Measurements from ENCODE around the gene ANKRD13B. TPM values are rescaled to one million over a fixed set of nuclear protein-coding genes. Genes with fewer than 3 reads are reported as not detected.

Gene ANKRD13B
- polyA plus RNA-seq, 1 donor, result 18.4 TPM

DNA sequence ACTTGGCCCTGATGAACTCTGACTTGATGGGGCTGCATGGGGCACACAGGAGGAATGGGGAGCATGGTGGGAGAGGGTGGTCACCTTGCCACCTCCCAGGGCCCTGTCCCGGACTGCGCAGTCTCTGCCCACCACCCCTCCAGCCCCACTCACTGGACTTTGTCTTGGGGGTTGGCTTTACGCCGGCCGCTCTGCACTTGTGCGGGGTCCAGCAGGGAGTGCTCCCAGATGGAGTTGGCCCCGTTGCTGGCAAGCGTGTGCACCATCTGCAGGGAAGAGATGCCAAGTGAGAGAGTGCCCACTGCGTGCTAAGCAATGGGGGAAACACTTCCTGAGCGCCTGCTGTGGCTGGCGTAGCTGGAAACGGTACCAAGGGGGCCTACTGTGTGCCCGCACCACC is 10.2 kb upstream of the ANKRD13B start:
- DNase-seq, result no peak

DNA sequence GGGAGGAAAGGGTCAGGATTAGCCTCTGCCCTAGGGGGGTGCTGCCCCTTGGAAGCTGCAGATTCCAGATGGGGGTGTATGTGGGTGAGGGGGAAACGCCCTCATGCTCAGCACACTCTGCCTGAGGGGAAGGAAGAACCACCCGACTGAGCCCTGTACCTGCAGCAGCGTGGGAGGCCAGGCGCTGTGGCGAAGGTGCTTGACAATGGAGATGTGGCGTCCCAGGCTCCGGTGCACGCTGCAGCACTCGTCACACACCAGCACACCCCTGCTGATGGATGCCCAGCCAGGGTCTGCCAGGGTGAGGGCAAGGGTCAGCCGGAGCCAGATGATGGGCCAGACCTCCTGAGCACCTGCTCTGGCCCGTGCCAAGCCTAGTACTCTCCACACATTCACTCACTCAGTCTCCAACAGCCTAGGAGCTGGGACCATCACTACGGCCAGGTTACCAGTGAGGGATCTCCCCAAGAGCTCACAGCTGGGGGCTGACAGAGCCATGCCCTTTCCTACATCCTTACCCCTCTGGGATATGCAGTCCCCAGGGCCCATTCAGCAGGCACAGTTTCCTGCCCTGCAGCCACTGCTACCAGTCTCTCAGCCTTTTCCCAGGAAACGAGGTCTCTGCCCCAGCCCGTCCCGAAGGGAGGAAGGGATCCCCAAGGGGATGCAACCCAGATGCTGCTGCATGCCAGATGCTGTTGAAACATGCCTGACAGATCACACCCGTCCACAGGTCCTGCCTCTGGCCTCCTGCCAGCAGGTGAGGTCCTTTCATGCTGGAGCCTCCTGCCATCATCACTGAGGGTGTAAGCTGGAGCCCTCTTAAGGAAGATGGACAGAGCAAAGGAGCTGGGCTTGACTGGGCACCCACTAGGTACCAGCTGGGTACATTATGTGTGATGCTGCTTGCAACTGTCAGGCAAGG is 9.3 kb upstream of the ANKRD13B start:
- DNase-seq, result no peak

DNA sequence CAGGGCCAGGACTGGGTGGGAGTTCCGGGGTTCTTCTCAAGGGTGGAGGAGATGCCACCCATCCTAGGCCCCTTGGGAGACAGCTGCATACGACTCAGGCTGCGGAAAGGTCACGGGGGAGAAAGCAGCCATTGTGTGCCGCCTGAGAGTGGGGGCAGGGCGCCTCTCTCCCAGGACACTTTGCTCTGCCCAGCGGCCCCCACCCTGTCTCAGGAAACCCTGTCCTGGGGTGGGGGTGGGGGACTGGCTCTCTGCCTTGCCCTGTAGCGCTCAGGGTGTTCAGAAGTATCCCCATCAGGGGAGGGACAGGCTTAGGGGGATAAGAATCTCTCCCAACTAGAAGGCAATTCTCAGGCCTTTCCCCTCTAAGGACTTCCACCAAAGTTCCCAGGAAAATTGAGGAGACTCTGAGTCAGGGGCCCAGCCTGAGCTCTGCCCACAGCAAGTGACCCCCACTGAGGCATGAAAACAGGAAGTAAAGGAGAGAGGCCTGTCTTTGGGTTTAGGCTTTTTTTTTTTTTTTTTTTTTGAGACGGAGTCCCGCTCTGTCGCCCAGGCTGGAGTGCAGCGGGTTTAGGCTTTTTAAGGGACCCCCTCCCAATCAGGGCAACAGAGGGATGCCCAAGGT is 8.4 kb upstream of the ANKRD13B start:
- DNase-seq, result no peak

DNA sequence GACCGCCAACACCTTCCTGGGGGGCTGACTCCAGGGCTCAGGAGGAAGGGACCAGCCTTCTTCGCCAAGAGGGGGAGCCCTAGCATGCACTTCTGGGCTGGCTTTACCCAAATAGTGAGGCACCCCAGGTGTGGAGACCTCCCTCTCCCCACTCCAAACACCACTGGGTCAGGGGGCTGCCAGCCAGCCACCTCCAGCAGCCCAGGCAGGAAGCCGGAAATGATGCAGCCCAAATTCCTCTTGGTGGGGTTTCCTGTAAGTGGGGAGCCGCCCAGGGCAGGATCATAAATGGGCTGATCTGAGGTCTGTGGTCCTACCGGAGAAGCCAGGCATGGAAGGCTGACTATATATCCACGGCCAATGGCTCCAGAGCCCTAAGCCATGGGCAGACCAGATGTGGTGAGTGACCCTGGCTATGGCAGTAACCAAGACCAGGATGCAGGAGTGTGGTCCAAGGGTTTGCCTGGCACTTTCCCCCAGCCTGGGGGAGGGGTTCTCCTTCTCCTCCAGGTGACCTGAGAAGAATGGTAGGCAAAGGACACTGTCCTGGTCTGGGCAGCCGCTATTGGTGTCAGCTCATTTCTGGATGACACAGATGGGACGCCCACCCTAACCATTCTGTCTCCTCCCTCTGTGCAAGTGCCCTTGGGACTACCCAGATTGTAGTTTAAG is 7.7 kb upstream of the ANKRD13B start:
- no peak for DNase-seq

DNA sequence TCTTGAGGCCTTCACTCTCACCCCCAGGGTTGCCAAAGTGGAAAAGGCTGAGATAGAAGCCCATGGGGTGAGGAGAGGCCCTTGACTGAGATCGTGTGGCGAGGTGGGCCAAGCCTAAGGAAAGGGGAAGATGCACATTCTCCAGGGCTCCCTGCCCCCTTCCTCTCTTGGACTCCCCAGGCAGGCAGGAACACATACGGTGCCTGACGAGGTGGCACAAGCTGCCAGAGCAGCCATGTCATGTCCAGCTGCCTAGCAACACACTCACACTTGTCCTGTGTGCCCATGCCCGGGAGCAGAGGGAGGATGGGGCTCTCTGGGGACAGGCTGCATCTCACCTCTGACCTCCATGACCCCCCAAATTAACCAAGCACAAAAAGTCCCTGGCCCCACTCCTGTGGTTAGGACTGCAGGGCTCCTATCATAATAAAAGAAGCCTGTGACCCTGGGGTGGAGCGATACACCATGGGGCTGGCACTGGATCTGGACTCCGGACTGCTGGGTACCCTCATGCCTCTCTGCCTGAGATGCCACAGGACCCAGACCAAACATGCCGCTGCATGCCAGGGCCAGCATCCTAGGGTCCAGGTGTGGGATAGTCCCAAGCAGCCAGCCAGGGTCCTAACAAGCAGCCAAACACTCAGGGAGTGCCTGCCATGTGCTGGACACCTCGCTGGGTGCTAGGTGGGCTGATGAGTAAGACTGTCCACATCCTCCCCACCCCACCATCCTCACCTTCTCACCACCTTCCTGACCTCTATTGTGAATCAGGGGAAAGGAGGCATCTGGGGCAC is 6.1 kb upstream of the ANKRD13B start:
- no peak for DNase-seq

DNA sequence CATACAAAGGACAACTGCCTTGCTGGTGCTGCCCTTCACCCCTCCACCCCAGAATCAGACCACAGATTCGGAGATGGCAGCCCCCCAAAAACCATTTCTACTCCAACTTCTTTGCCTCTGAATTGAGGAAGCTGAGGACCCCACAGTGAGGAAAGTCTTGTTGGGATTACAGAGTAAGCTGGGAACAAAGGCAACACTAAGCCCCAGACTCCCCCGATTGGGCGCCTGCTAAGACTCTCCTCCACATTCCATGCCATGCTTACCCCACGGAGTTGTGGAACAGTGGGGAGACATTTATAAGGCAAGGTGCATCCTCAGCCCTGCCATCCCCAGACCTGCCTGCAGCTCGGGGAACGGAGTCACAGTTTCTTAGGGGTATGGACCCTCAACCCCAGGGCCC is 5.3 kb upstream of the ANKRD13B start:
- DNase-seq, result no peak

DNA sequence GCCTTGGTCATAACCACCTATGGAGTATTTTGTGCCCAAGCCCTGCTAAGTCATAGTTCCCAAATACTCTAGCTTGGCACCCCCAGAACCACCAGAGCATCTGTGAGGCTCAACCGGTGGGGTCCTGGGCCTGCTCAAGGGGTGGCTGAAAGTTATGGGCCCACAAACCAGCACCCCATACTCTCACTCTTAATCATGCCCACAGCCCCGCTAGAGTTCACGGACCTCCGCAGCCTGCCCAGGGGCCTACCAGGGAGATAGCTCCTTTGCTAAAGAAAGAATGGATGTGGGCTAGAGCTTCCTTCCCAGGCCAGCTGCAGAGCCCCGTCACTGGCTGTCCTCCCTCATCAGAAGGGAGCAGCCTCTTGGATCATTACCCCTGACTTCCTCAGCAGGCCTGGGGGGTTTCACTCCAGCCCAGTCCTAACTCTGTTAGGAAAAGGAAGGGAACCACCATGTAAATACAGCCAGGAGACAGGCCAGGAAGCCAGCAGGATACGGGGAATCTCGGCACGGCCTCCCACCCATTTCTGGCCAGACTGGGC is 4.8 kb upstream of the ANKRD13B start:
- DNase-seq, result no peak

DNA sequence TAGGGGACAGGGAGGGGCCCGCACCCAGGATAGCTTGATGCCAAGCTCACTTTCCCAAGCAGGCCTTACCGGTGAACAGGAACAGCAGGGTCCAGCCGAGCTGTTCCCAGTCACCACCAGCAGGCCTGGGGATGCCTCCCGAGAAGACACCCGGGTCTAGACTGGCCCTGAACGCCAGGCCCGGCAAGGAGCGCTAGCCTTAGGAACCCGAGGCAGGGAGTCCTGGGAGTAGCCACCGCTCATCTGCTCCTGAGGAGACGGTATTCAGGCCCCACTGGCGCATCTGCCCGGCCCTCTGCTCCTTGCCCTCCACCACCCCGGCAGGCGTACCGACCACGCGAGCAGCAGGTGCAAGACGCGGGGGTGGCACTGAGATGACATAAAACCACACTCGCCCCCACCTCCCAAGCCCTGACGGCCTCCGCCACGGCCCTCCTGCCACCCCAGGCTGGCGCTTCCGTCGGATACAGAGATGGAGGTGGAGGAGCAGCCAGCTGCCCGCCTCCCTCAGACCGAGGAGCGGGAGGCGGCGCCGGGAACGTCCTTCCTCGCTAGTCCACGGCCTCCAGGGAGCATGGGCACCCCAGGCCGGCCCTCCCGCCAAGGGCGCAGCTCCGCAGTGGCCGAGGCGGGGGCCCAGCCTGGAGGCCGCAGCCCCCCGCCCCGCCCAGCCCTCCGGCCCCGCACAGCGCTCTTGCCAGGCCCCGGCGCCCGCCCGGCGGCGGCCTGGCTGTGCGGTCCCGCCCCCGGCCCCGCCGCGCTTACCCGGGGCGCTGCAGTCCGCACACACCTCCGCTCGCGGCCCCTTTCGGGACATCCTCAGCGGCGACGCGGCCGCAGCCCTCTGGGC is 4.1 kb upstream of the ANKRD13B start:
- DNase-seq, result no peak

DNA sequence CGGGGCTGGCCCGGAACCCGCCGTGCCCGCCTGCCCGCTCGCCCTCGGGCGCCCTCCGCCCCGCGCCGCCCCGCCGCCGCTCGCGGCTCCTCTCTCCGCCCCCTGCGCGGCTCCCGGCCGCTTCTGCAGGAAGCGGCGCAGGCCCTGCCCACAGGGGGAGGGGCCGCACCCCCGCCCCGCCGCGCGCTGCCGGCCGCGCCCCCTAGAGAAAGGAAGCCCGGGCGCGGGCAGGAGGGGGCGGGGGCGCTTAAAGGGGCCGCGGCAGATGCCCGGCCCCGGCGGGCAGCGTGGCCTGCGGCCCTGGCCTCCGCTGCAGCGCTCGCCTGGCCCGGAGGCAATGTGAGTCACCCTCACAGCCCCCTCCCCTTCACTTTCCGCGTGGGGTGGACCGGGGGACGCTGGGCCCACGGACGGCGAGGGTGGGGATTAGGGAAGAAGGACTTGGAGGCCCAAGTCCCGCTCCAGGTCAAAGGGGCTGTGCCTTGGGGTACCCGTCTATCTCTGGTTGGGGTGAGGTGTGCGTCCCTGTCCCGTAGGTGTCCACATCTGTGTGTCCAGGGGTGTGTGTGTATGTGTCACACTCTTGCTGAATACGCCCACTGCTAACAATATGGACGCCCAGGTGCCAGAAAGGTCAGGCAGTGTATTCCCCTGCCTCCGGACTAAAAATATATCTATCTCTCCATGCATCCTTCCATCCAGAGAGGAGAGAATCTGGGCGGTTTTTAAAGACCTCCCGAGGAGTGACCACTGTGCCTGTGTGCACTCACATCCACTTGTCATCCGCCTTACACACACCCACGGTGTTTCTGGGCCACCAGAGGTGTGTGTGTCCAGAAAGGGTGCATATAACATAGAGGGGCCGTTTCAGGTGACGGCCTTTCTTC is 3.2 kb upstream of the ANKRD13B start, which contains the start of gene GIT1:
TSS of gene GIT1 (minus strand) at position 125 of the 887 bp plus-strand sequence. CDS start 270 bp downstream, outside the sequence.
- peak; percentile 92 for DNase-seq

DNA sequence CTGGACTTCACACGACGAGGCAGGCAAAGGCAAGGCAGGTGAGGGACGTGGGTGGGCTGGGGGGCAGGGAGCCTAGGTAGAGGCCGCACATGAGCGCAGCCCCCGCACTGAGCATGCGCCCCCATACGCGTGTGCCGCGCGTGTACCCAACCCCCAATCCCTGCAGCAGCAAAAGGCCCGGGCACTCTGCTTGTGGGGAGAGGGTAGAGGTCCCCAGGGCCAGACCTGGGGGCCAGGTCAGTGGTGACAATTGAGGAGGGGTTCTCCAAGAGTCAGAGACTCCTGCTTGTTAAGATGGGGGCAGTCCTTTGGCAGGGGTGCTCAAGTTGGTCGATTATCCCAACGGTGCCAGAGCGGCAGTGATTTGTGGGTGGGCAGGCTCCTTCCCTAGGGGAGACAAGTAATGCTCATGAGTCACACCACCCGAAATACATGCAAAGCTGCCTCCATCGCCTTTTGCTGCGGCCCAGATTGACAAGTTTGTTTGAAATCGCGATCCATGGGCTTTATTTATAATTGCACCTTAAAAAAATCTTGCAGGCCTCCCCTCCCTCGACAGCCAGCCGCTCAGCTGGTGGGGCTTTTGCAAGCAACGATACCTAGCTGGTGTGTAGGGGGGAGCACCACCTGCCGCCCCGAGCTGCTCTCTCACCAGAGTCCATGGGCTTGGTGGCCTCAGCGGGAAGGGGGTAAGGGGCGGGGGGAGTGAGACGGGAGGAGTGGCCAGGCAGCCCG is 2.4 kb upstream of the ANKRD13B start:
- no peak for DNase-seq

DNA sequence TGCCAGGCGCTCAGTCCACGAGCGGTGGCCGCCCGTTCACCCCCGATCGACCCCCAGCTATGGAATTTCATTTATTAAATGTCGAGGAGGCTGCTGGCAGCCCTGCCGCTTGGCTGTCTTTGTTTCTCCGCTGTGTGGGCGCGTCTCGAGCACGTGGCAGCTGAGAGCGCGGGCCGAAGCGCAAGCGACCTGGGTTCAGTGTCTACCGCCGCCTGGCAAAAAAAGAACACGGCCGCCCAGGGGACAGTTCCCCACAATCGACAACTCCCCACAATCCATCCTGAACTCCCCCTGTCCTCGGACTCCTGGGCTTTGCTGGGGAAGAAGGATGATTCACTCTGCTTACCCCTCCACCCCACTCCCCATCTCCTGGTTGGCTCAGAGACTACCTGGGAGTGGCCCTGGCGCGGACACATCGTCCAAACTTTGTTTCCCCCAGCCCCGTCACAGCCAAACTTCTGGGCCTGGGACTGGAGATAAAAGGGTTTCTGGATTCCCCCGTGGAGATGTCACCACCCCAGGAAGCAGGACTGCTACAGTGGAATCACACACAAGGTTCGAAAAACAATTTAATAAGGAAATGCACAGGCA is 1.7 kb upstream of the ANKRD13B start:
- peak; percentile 80 for DNase-seq

DNA sequence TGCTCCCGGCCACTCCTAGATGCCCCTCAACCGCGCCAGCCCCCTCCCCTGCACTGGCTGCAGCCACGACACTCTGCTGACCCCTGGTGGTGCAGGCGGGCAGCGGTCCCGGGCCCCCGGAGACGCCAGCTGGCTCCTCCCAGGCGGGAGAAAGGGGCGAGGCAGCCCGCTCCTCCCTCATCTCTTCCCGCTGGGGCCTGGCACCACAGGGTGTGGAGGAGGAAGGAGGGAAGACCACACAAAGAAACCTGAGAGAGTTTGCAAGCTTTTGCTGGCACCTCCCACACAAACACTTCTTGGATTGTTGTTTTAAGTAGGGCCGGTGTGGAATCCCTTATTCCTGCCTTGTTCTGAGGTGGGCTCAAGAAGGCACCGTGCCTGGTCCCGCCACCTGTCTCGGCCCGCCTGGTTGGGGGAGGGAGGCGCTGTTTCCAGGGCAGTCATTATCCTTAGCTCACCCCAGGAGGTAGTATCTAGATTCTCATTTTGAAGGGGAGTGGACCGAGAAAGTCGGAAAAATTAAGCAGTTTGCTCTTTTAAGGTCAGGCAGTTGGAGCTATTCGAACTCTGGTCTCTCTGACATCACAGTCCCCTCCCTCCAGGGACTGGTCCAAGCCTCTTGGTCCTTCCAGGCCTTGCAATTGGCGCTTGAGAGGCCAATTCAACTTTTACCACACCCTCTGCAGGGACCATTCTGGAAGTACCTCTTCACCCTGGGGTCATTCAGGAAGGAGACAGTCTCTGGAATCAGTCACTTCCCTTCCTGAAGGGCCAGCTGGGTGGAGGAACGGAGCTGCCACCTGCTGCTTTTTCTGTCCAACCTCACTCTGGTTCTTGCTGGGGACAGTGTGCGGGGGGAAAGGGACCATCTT is 959 bp upstream of the ANKRD13B start:
- peak; percentile 90 for DNase-seq

DNA sequence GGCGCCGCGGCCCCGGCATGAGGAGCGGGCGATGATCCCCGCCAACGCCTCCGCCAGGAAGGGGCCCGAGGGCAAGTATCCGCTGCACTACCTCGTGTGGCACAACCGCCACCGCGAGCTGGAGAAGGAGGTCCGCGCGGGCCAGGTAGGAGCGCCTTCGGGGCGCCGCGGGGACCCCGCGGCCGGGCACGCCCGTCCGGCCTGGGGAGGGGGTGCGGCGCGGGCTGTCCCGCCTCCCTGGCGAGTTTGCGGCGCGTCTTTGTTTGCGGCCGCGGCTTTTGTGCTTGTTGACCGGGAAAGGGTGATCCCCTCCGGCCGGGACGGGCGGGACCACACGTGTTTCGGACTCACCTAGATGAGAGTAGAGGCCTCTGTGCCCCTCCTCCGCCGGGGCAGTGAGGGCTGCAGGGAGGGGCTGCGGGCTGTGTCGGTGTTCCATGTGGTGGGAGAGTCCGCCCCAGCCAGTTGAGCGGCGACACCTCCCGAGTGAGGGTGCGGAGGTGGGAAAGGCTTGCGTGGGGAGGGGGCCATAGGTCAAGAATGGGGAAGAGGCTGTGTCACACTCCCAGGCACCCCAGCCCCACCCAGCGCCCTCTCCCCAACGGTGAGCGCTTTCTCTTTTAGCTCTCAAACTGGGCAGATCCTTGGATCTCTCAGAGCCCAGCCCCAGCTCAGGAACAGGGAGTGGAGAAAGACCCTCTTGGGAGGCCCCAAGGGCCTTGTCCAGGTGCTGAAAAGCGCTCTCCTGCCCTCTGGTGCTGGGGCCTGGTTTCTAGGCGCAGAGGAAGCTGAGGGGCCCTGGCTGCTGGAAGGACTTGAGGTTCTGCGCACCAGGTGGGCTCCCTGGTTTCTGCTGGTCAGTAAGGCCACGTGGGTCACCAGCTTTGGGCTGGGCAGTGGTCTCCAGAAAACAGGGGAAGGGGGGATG is 923 bp downstream of the ANKRD13B start:
- no peak for DNase-seq

DNA sequence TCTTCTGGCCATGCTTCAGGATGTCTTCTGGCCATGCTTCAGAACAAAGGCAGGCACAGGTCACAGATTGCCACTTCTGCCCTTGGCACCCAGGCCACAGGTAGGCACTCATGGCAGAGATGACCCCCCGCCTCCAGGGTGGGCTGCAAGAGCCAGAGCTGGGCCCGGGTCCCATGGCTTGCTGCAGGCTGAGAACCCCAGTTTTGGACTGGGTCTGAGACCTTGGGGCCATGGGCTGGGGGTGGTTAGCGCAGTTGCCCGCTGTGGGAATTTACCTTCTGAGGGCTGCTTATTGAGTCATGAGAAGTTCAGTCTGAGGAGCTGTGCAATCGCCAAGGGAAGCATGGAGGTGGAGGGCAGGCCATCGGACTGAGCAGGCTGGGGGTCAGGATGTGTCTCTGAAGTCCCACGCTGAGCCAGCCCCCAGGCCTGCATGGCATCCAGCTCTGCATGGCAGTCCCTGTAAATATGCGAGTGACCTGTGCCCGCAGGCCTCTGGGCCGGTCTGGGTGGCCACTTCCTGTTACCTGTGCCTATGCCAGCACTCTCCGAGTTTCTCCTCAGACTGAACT is 1.7 kb downstream of the ANKRD13B start:
- DNase-seq, result no peak

DNA sequence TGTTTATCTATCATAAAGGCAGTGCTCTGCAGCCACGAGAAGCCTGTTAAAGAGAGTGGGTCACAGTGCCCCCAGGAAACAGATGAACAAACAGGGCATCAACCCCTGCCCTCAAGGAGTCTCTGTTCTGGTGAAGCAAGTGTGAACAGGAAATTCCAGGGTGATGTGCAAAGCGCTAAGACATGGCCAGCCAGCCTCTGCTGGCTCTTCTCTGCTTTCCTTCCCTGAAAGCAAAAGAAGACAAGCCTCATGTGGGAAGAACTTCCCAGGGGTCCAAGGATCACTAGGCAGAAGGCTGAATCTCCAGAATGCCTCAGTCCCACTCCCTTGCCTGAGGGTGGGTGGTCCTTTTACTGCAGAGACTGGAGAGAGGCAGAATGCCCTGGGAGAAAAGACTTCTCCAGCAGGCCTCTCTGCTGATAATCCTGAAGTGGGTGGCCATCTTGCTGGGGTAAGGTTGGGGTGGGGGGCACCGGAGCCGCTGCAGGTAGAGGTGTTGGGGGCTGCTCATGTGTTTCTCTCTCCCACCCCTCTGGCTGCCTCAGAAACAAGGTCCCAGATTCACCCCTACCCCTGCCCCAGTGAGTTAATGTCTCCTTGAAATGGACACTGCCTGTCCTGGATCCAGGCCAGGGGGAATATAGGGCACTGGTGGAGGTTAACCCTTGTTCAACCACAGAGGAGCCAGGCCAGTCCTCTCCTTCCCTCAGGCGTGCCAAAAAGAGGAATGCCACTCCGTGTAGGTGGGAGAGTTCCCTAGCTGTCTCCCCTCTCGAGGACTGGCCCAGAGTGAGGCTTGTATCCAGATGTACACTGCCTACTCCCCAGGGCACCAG is 2.4 kb downstream of the ANKRD13B start:
- no peak for DNase-seq

All from hindlimb muscle (tissue), 1 donor.